Spleen (tissue), 13 donors: ENCODE measurements around the gene RGPD4. TPM values are rescaled to one million over a fixed set of nuclear protein-coding genes. Genes with fewer than 3 reads are reported as not detected.
"Not testable (repeated sequence)": the region's sequence is repeated elsewhere in the genome, so short reads cannot be mapped to it uniquely, and the experiment has no call there.

Experiments
- DNase-seq: peaks from one replicate; pipeline ENCODE4 v3.0.0-alpha.2; 2020
- H3K27ac ChIP-seq, 8 donors: fragments of 200-600 bp; sonication (generic) in 7 of 8; 1 replicate in 4 of 8; 2 replicates in 4 of 8; pipeline versions ENCODE4 v1.5.0 to v1.8.0; 2016 to 2021; ENCODE audit warnings: inconsistent platforms in 4 of 8, mild to moderate bottlenecking in 4 of 8, moderate library complexity in 1 of 8
- H3K27me3 ChIP-seq, 7 donors: fragments of 200-600 bp; sonication (generic) in 6 of 7; replicated peaks in 1 of 7; 1 replicate in 4 of 7; 2 replicates in 3 of 7; pipeline versions ENCODE4 v1.5.0 to v1.8.0; 2016 to 2021; ENCODE audit warnings: inconsistent platforms in 3 of 7, mild to moderate bottlenecking in 1 of 7
- H3K36me3 ChIP-seq, 6 donors: fragments of 200-600 bp; sonication (generic) in 5 of 6; 1 replicate in 4 of 6; 2 replicates in 2 of 6; pipeline versions ENCODE4 v1.5.0 to v1.8.0; 2016 to 2021; ENCODE audit warnings: inconsistent platforms in 2 of 6
- H3K4me1 ChIP-seq, 6 donors: fragments of 200-600 bp; sonication (generic) in 5 of 6; 1 replicate in 3 of 6; 2 replicates in 3 of 6; pipeline versions ENCODE4 v1.5.0 to v1.8.0; 2016 to 2021; ENCODE audit warnings: inconsistent platforms in 3 of 6
- H3K4me3 ChIP-seq, 8 donors: fragments of 200-600 bp; sonication (generic) in 7 of 8; 1 replicate in 4 of 8; 2 replicates in 4 of 8; pipeline versions ENCODE4 v1.5.0 to v1.8.0; 2016 to 2021; ENCODE audit warnings: inconsistent platforms in 4 of 8, mild to moderate bottlenecking in 4 of 8, moderate library complexity in 2 of 8
- H3K9me3 ChIP-seq, 8 donors: fragments of 200-600 bp; sonication (generic) in 7 of 8; 1 replicate in 4 of 8; 2 replicates in 4 of 8; pipeline versions ENCODE4 v1.5.0 to v1.8.0; 2016 to 2021; ENCODE audit warnings: inconsistent platforms in 4 of 8
- POLR2A ChIP-seq, 3 donors: fragments of 450-650 bp; IDR thresholded peaks; one replicate each; pipeline ENCODE4 v1.5.1; 2017; ENCODE audit warnings: antibody characterized with exemption in 3 of 3, mild to moderate bottlenecking in 1 of 3
- POLR2AphosphoS5 ChIP-seq, 3 donors: sonication (generic); formaldehyde crosslinking; IDR thresholded peaks; one replicate each; pipeline ENCODE4 v1.5.1; 2017; ENCODE audit warnings: antibody characterized with exemption in 3 of 3
- WGBS, 5 donors: extraction: QIAGEN DNeasy Blood & Tissue Kit in 3 of 5; methylation state at CpG; one replicate each; pipeline versions ENCODE4 v1.1.5 to v1.1.7; 2013 to 2018; 5-methylcytosine and 5-hydroxymethylcytosine counted together
- intact Hi-C: fragments of 100-400 bp; cut with DNase I; formaldehyde crosslinking; loops from one replicate; pipeline ENCODE4 v1.15.0; 2023; ENCODE audit warnings: low total_unique reads
- long read RNA-seq, 2 donors: transcript quantifications; one replicate each; lab custom pipeline, GENCODE V29; 2026
- polyA plus RNA-seq, 3 donors: library from polyadenylated mRNA; stranded (reverse); fragments of 200-250 nt; gene quantifications; one replicate each; pipeline ENCODE4 v1.2.1, GENCODE V29; 2013
- total RNA-seq, 7 donors: library from RNA; depleted of rRNA in 3 of 7; stranded (reverse); fragments of >200 nt in 3 of 7; fragmentation: NEBNext Ultra II Directional in 4 of 7; extraction: Animal tissue kit (Norgen Biotek cat#: 25700) in 4 of 7; gene quantifications; one replicate each; pipeline versions ENCODE4 v1.1.0 to v1.2.1, GENCODE V29; 2016 to 2021
- TF ChIP-seq, protein P1 (sequence below), 11 experiments: fragments of 200-600 bp in 7 of 11; fragments of 450-650 bp in 4 of 11; sonication (generic) in 4 of 11; IDR thresholded peaks in 8 of 11; conservative IDR thresholded peaks in 3 of 11; 1 replicate in 7 of 11; 2 replicates in 4 of 11; pipeline versions ENCODE4 v1.4.0 to v1.8.0; 2016 to 2021; ENCODE audit warnings: antibody characterized with exemption in 11 of 11, inconsistent platforms in 4 of 11, mild to moderate bottlenecking in 1 of 11
- donor health status: healthy with polysubstance abuse.
- donor health status: DM: no; HTN: no; CAD: no; lungs with moderate emphysema.
- donor health status: DM: no; HTN: no; CAD: no.
- donor health status: Bipolar disorder and iron deficiency.
- donor health status: healthy.
- donor health status: DM: no; HTN: no; CAD: no.
- donor health status: DM: yes; HTN: yes; CAD: no.

Gene RGPD4
- total RNA-seq (under 1 TPM in 2 of 7 donors, not detected in 5; 0.13 to 0.14 TPM), polyA plus RNA-seq (not detected)
- long read RNA-seq, donor 1, result 0 reads
- long read RNA-seq, donor 2, result 0 reads

DNA sequence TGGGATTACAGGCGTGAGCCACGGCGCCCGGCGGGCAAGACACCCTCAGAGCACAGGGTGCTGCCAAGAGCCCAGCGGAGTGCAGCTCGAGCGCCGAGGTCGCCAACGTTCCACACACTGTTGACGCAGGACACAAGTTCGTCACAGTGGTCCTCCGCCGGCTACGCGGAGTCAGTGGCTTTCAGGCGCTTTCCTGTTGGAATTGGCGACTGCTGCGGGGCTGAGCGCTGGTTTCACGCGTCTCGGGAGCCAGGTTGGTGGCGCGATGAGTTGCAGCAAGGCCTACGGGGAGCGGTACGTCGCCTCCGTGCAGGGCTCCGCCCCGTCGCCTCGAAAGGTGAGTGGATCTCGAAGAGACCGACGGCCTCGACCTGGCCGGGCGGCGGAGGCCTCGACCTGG, at the start of gene RGPD4:
RGPD4 (plus strand) TSS at position 144 of the 400 bp plus-strand sequence; CDS start at position 266, 122 bp downstream.
- H3K36me3 ChIP-seq, H3K27ac ChIP-seq, DNase-seq, H3K9me3 ChIP-seq, intact Hi-C loops, H3K27me3 ChIP-seq, H3K4me3 ChIP-seq, H3K4me1 ChIP-seq: not testable (repeated sequence)
- 92 to 97% (median 96%) methylated on average over 31 to 43 of the region's 43 CpGs for WGBS, 5 donors

DNA sequence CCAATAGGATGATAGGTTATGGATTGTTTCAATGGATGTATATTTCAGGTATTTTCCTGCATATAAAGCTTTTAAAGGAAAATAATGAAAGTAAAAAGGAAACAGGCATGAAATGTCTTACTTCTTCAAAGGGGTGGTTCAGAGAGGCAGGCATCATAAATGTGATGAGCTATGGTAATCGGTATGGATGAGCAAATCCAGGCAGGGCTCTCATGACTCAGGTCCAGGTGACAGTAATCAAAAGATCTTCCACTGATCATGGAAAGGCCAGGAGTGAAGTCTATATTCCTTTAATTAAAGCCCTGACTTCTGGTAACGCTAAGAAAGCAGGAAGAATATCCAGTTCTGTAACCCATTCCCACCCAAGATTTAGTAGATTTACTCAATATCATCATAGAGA, 48.7 kb upstream of the RGPD4 start:
- H3K9me3 ChIP-seq, result no peaks in the 10 kb centered on the region
- no peak overlapping the region for H3K4me3 ChIP-seq
- H3K27ac ChIP-seq, result no peak overlapping the region
- WGBS, 5 donors, result 83 to 92% (median 85%) methylated on average over 2 of the region's 2 CpGs
- H3K27me3 ChIP-seq, result peaks cover 0 to 8% (median 0%) of the 10 kb centered on the region in 7 donors
- no peaks in the 10 kb centered on the region for H3K36me3 ChIP-seq
- intact Hi-C loops, result no loop called here
- TF ChIP-seq POLR2AphosphoS5 (IDR thresholded peaks at IDR 0.05) (no peak), POLR2A (IDR thresholded peaks at IDR 0.05) (no peak)
- TF ChIP-seq, protein P1, sequence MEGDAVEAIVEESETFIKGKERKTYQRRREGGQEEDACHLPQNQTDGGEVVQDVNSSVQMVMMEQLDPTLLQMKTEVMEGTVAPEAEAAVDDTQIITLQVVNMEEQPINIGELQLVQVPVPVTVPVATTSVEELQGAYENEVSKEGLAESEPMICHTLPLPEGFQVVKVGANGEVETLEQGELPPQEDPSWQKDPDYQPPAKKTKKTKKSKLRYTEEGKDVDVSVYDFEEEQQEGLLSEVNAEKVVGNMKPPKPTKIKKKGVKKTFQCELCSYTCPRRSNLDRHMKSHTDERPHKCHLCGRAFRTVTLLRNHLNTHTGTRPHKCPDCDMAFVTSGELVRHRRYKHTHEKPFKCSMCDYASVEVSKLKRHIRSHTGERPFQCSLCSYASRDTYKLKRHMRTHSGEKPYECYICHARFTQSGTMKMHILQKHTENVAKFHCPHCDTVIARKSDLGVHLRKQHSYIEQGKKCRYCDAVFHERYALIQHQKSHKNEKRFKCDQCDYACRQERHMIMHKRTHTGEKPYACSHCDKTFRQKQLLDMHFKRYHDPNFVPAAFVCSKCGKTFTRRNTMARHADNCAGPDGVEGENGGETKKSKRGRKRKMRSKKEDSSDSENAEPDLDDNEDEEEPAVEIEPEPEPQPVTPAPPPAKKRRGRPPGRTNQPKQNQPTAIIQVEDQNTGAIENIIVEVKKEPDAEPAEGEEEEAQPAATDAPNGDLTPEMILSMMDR (IDR thresholded peaks at IDR 0.05 in 8 of 11, conservative IDR thresholded peaks at IDR 0.05 in 3 of 11), result no peak
- no peak for DNase-seq
- no peaks in the 10 kb centered on the region for H3K4me1 ChIP-seq

DNA sequence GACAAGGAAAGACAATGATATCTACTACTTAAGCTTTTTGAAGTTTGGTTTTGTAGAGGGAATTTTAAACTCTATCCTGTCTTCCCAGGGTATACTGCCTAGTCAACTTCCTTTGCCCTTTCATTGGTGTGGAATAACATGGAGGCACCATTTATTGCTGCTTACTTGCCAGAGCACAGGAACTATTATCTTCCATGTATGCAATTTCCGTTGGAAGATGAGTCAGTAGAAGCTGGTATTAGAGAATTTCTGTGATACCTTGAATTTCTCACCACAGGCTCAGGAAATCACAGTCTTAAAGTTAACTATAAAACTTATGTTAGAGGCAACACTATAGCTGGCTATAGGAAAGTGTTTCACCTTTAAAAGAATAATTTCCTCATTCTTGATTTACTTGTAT, 40.9 kb upstream of the RGPD4 start:
- H3K4me1 ChIP-seq, result no peaks in the 10 kb centered on the region
- H3K9me3 ChIP-seq, result no peaks in the 10 kb centered on the region
- TF ChIP-seq POLR2AphosphoS5 (IDR thresholded peaks at IDR 0.05) (no peak), POLR2A (IDR thresholded peaks at IDR 0.05) (no peak)
- TF ChIP-seq, protein P1 (IDR thresholded peaks at IDR 0.05 in 8 of 11, conservative IDR thresholded peaks at IDR 0.05 in 3 of 11), result no peak
- no peak for DNase-seq
- no peak overlapping the region for H3K4me3 ChIP-seq
- no peaks in the 10 kb centered on the region for H3K36me3 ChIP-seq
- 61 to 84% (median 63%) methylated on average over 1 of the region's 1 CpG for WGBS, 5 donors
- intact Hi-C loops, result no loop called here
- H3K27me3 ChIP-seq, result no peaks in the 10 kb centered on the region
- no peak overlapping the region for H3K27ac ChIP-seq

DNA sequence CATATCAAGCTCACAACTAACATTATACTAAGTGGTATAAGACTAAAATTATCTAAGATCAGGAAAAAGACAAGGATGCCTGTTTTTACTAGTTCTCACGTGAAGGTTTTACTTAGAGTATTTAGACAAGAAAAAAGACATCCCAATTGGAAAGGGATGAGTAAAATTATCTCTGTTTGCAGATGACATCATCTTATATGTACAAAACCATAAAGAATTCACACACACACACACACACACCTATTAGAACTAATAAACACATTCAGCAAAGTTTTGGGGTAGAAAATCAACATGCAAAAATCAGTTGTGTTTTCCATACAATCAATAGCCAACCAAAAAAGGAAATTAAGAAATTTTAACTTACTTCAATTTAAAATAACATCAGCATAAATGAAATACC, 35.9 kb upstream of the RGPD4 start:
- no peak for TF ChIP-seq POLR2A (IDR thresholded peaks at IDR 0.05)
- TF ChIP-seq POLR2AphosphoS5 (IDR thresholded peaks at IDR 0.05), result no peak
- TF ChIP-seq, protein P1 (IDR thresholded peaks at IDR 0.05 in 8 of 11, conservative IDR thresholded peaks at IDR 0.05 in 3 of 11), result no peak
- Histone ChIP-seq H3K4me3 (no peak overlapping the region), H3K4me1 (no peaks in the 10 kb centered on the region), H3K27ac (no peak overlapping the region), H3K36me3 (no peaks in the 10 kb centered on the region), H3K27me3 (no peaks in the 10 kb centered on the region), H3K9me3 (no peaks in the 10 kb centered on the region)
- 77 to 95% (median 83%) methylated on average over 1 of the region's 1 CpG for WGBS, 5 donors
- DNase-seq, result no peak
- intact Hi-C loops, result no loop called here

DNA sequence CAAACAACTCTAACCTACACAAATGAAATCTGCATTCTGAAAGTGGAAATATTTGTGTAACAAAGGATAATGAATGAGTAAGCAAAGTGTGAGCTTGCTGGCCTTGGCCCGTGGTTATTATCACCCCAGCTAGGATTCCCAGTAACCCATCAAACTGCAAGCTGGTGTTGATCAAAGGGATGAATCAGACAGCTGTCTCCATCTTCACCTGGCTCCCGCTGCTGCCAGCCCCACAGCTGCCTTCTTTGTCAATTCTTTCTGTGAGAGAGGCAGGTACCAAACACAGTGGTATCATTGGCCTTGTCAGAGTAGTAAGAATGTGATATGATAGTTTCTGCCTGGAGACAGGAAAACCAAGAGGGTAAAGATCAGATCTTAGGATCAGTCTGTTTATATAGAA, 25.2 kb upstream of the RGPD4 start:
- Histone ChIP-seq H3K27me3 (no peaks in the 10 kb centered on the region), H3K27ac (no peak overlapping the region), H3K4me1 (no peaks in the 10 kb centered on the region), H3K36me3 (no peaks in the 10 kb centered on the region), H3K9me3 (peaks cover 0 to 4% (median 0%) of the 10 kb centered on the region in 8 donors), H3K4me3 (no peak overlapping the region)
- no peak for DNase-seq
- intact Hi-C loops, result no loop called here
- TF ChIP-seq, protein P1 (IDR thresholded peaks at IDR 0.05 in 8 of 11, conservative IDR thresholded peaks at IDR 0.05 in 3 of 11), result no peak
- TF ChIP-seq POLR2A (IDR thresholded peaks at IDR 0.05) (no peak), POLR2AphosphoS5 (IDR thresholded peaks at IDR 0.05) (no peak)
- 39 to 60% (median 41%) methylated on average over 2 of the region's 2 CpGs for whole genome bisulfite sequencing, 5 donors
